Epithelial cell of esophagus (primary cell): ENCODE results near the gene CASP8AP2.

ENCODE experiments used
- DNase-seq: peaks from one replicate; pipeline ENCODE4 v3.0.0; 2010; ENCODE audit warnings: low read depth
- H3K4me3 ChIP-seq: 2 replicates; pipeline ENCODE4 v1.5.1; 2011; ENCODE audit warnings: mild to moderate bottlenecking, low read length, control low read depth
- CTCF ChIP-seq: IDR thresholded peaks from 2 replicates; pipeline ENCODE4 v1.5.1; 2011; ENCODE audit warnings: low read depth, mild to moderate bottlenecking, low read length, control low read depth, inconsistent platforms; ENCODE audit not compliant: insufficient read depth; ENCODE audit errors: missing control alignments

The CASP8AP2 gene

GRCh38 chr6:89789980-89790379 lies 39.7 kb upstream of the CASP8AP2 start:
- TF ChIP-seq CTCF = no peak
- no peak for DNase-seq

GRCh38 chr6:89790403-89790802 lies 39.3 kb upstream of the CASP8AP2 start:
- no peak for TF ChIP-seq CTCF
- no peak for DNase-seq
- H3K4me3 ChIP-seq = no peak overlapping the region

More at GRCh38 chr6:89789980-89790379, 39.7 kb upstream of the CASP8AP2 start:
- H3K4me3 ChIP-seq = no peak overlapping the region

- peak; percentile 57 for DNase-seq
- TF ChIP-seq CTCF = peak; percentile 68
Measured at GRCh38 chr6:89792881-89793280, 36.8 kb upstream of the CASP8AP2 start.

GRCh38 chr6:89793586-89793985 lies 36.1 kb upstream of the CASP8AP2 start:
- no peak overlapping the region for H3K4me3 ChIP-seq
- TF ChIP-seq CTCF = no peak
- DNase-seq = no peak

More at GRCh38 chr6:89792881-89793280, 36.8 kb upstream of the CASP8AP2 start:
- no peak overlapping the region for H3K4me3 ChIP-seq

GRCh38 chr6:89794324-89794723 lies 35.4 kb upstream of the CASP8AP2 start:
- TF ChIP-seq CTCF = no peak
- H3K4me3 ChIP-seq = no peak overlapping the region
- no peak for DNase-seq

- no peak for TF ChIP-seq CTCF
- H3K4me3 ChIP-seq = no peak overlapping the region
- DNase-seq = no peak
Measured at GRCh38 chr6:89797317-89797716, 32.4 kb upstream of the CASP8AP2 start.

- no peak overlapping the region for H3K4me3 ChIP-seq
- DNase-seq = no peak
- TF ChIP-seq CTCF = no peak
Measured at GRCh38 chr6:89799096-89799495, 30.6 kb upstream of the CASP8AP2 start.
